ENCODE results near the gene RIN3. TPM values are rescaled to one million over a fixed set of nuclear protein-coding genes. Genes with fewer than 3 reads are reported as not detected.

RIN3 gene
- total RNA-seq, 1 experiment from 2014 or later: 2.4 TPM

- POLR2A ChIA-PET (ENCODE audit: low non-redundant PET): no interaction called here
- CTCF ChIA-PET: no interaction called here
- H3K36me3 ChIP-seq (ENCODE audit: insufficient read depth, low read length, poor library complexity, severe bottlenecking): no peaks in the 10 kb centered on the region
- no peak overlapping the region for H3K27ac ChIP-seq (ENCODE audit: low read depth, low read length, poor library complexity, severe bottlenecking)
- no peaks in the 10 kb centered on the region for H3K27me3 ChIP-seq (replicated peaks; ENCODE audit: insufficient read depth, low read depth, low read length, poor library complexity)
- BruUV-seq (replicated peaks): no TSS peak
- TF ChIP-seq EZH2 (IDR thresholded peaks at IDR 0.05; ENCODE audit: borderline replicate concordance, low read depth, low read length, poor library complexity, severe bottlenecking): no peak
- TF ChIP-seq, protein P1, sequence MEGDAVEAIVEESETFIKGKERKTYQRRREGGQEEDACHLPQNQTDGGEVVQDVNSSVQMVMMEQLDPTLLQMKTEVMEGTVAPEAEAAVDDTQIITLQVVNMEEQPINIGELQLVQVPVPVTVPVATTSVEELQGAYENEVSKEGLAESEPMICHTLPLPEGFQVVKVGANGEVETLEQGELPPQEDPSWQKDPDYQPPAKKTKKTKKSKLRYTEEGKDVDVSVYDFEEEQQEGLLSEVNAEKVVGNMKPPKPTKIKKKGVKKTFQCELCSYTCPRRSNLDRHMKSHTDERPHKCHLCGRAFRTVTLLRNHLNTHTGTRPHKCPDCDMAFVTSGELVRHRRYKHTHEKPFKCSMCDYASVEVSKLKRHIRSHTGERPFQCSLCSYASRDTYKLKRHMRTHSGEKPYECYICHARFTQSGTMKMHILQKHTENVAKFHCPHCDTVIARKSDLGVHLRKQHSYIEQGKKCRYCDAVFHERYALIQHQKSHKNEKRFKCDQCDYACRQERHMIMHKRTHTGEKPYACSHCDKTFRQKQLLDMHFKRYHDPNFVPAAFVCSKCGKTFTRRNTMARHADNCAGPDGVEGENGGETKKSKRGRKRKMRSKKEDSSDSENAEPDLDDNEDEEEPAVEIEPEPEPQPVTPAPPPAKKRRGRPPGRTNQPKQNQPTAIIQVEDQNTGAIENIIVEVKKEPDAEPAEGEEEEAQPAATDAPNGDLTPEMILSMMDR (conservative IDR thresholded peaks at IDR 0.05; ENCODE audit: low read depth, low read length): no peak
- no peak overlapping the region for H3K4me3 ChIP-seq (ENCODE audit: low read depth, low read length, poor library complexity, severe bottlenecking)
- H3K4me1 ChIP-seq (ENCODE audit: insufficient read depth, low read length, poor library complexity, severe bottlenecking): no peaks in the 10 kb centered on the region
- H3K9me3 ChIP-seq (ENCODE audit: low read depth, low read length, poor library complexity, severe bottlenecking): no peaks in the 10 kb centered on the region
- DNase-seq (ENCODE audit: low spot score): no peak
- intact Hi-C loops (cut with micrococcal nuclease; ENCODE audit: unreplicated experiment): no loop called here
Observed at GRCh38 chr14:92499234-92499633, 14.3 kb upstream of the RIN3 start.

- BruUV-seq (replicated peaks): no TSS peak
- Histone ChIP-seq H3K9me3 (ENCODE audit: low read depth, low read length, poor library complexity, severe bottlenecking) (no peaks in the 10 kb centered on the region), H3K27ac (ENCODE audit: low read depth, low read length, poor library complexity, severe bottlenecking) (no peak overlapping the region), H3K4me3 (ENCODE audit: low read depth, low read length, poor library complexity, severe bottlenecking) (no peak overlapping the region), H3K36me3 (ENCODE audit: insufficient read depth, low read length, poor library complexity, severe bottlenecking) (no peaks in the 10 kb centered on the region), H3K4me1 (ENCODE audit: insufficient read depth, low read length, poor library complexity, severe bottlenecking) (no peaks in the 10 kb centered on the region), H3K27me3 (replicated peaks; ENCODE audit: insufficient read depth, low read depth, low read length, poor library complexity) (no peaks in the 10 kb centered on the region)
- ChIA-PET CTCF (no interaction called here), POLR2A (ENCODE audit: low non-redundant PET) (no interaction called here)
- intact Hi-C loops (cut with micrococcal nuclease; ENCODE audit: unreplicated experiment): no loop called here
- DNase-seq (ENCODE audit: low spot score): no peak
- TF ChIP-seq EZH2 (IDR thresholded peaks at IDR 0.05; ENCODE audit: borderline replicate concordance, low read depth, low read length, poor library complexity, severe bottlenecking): no peak
- TF ChIP-seq, protein P1 (conservative IDR thresholded peaks at IDR 0.05; ENCODE audit: low read depth, low read length): no peak
Observed at GRCh38 chr14:92500491-92500941, 13.1 kb upstream of the RIN3 start.

DNA sequence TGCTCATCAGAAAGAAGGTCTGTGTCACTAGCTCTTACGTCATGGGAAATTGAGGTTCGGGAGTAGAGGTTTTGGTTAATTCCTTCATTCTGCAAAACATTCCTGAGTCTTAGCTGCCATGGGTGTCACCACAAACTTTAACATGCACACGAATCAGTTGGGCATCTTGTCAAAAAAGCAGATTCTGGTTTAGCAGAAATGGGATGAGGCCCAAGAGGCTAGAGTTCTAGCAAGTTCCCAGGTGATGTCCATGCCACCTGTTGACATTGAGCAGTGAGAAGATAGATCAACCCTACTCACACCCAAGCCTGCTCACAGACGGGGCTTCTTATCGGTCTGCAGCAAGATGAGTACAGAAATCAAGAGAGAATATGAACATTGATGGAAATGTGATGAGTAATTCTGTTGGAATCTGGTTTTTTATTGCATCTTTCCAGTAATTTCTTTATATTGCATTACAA is 11.7 kb upstream of the RIN3 start:
- Histone ChIP-seq H3K27me3 (replicated peaks; ENCODE audit: insufficient read depth, low read depth, low read length, poor library complexity) (no peaks in the 10 kb centered on the region), H3K36me3 (ENCODE audit: insufficient read depth, low read length, poor library complexity, severe bottlenecking) (no peaks in the 10 kb centered on the region), H3K4me1 (ENCODE audit: insufficient read depth, low read length, poor library complexity, severe bottlenecking) (no peaks in the 10 kb centered on the region), H3K27ac (ENCODE audit: low read depth, low read length, poor library complexity, severe bottlenecking) (no peak overlapping the region), H3K4me3 (ENCODE audit: low read depth, low read length, poor library complexity, severe bottlenecking) (no peak overlapping the region), H3K9me3 (ENCODE audit: low read depth, low read length, poor library complexity, severe bottlenecking) (no peaks in the 10 kb centered on the region)
- ChIA-PET CTCF (no interaction called here), POLR2A (ENCODE audit: low non-redundant PET) (no interaction called here)
- DNase-seq (ENCODE audit: low spot score): no peak
- no TSS peak for BruUV-seq (replicated peaks)
- TF ChIP-seq, protein P1 (conservative IDR thresholded peaks at IDR 0.05; ENCODE audit: low read depth, low read length): no peak
- no peak for TF ChIP-seq EZH2 (IDR thresholded peaks at IDR 0.05; ENCODE audit: borderline replicate concordance, low read depth, low read length, poor library complexity, severe bottlenecking)
- intact Hi-C loops (cut with micrococcal nuclease; ENCODE audit: unreplicated experiment): no loop called here
